ENCODE results near the gene GPT2.

Gene GPT2

GRCh38 chr16:46889245-46889941, 5.2 kb downstream of the GPT2 start:
- DNase-seq = no peak
- Histone ChIP-seq H3K27me3 (no peaks in the 10 kb centered on the region), H3K27ac (no peak overlapping the region), H3K36me3 (no peaks in the 10 kb centered on the region), H3K9me3 (no peaks in the 10 kb centered on the region), H3K4me3 (no peak overlapping the region), H3K4me1 (peaks cover 0 to 10% (median 3%) of the 10 kb centered on the region in 4 donors)
- TF ChIP-seq CTCF (IDR thresholded peaks at IDR 0.05) = no peak
- intact Hi-C loops (cut with DNase I; ENCODE audit: low total_unique reads) = no loop called here

- Histone ChIP-seq H3K9me3 (no peaks in the 10 kb centered on the region), H3K27me3 (no peaks in the 10 kb centered on the region), H3K36me3 (no peaks in the 10 kb centered on the region), H3K4me3 (no peak overlapping the region), H3K27ac (no peak overlapping the region), H3K4me1 (peaks cover 0 to 6% (median 1%) of the 10 kb centered on the region in 4 donors)
- TF ChIP-seq CTCF (IDR thresholded peaks at IDR 0.05) = no peak
- DNase-seq = no peak
- intact Hi-C loops (cut with DNase I; ENCODE audit: low total_unique reads) = no loop called here
Observed at GRCh38 chr16:46889942-46890300, 5.8 kb downstream of the GPT2 start.

- H3K4me1 ChIP-seq = no peaks in the 10 kb centered on the region
- no peak for DNase-seq
- H3K27ac ChIP-seq = no peak overlapping the region
- H3K36me3 ChIP-seq = no peaks in the 10 kb centered on the region
- H3K4me3 ChIP-seq = no peak overlapping the region
- intact Hi-C loops (cut with DNase I; ENCODE audit: low total_unique reads) = no loop called here
- no peak for TF ChIP-seq CTCF (IDR thresholded peaks at IDR 0.05)
- H3K9me3 ChIP-seq = no peaks in the 10 kb centered on the region
- H3K27me3 ChIP-seq = no peaks in the 10 kb centered on the region
Observed at GRCh38 chr16:46891910-46892309, 7.7 kb downstream of the GPT2 start.

- H3K4me1 ChIP-seq = no peaks in the 10 kb centered on the region
- no peaks in the 10 kb centered on the region for H3K9me3 ChIP-seq
- no peak overlapping the region for H3K4me3 ChIP-seq
- no peaks in the 10 kb centered on the region for H3K36me3 ChIP-seq
- no peak for TF ChIP-seq CTCF (IDR thresholded peaks at IDR 0.05)
- DNase-seq = no peak
- intact Hi-C loops (cut with DNase I; ENCODE audit: low total_unique reads) = no loop called here
- no peak overlapping the region for H3K27ac ChIP-seq
- no peaks in the 10 kb centered on the region for H3K27me3 ChIP-seq
Observed at GRCh38 chr16:46894036-46894672, 10.0 kb downstream of the GPT2 start.

- H3K36me3 ChIP-seq = peaks cover 0 to 5% (median under 1%) of the 10 kb centered on the region in 3 donors
- H3K27me3 ChIP-seq = no peaks in the 10 kb centered on the region
- no peaks in the 10 kb centered on the region for H3K4me1 ChIP-seq
- DNase-seq = no peak
- TF ChIP-seq CTCF (IDR thresholded peaks at IDR 0.05) = no peak
- H3K27ac ChIP-seq = no peak overlapping the region
- no peak overlapping the region for H3K4me3 ChIP-seq
- intact Hi-C loops (cut with DNase I; ENCODE audit: low total_unique reads) = no loop called here
- no peaks in the 10 kb centered on the region for H3K9me3 ChIP-seq
Observed at GRCh38 chr16:46895399-46896313, 11.5 kb downstream of the GPT2 start.

All from tibial artery (tissue), 4 donors.